LNCAP (cell line): ENCODE measurements around the gene TANC2.

Experiments used
- CTCF ChIP-seq: fragments of 450-650 bp; IDR thresholded peaks from 2 replicates; pipeline ENCODE4 v1.5.1; 2017; ENCODE audit warnings: mild to moderate bottlenecking

TANC2 gene

GRCh38 chr17:62927083-62927482 is 39.0 kb upstream of the TANC2 start:
- no peak for TF ChIP-seq CTCF

- TF ChIP-seq CTCF = no peak
Measured at GRCh38 chr17:62929320-62929719, 36.7 kb upstream of the TANC2 start.

GRCh38 chr17:62931101-62931500 is 34.9 kb upstream of the TANC2 start:
- TF ChIP-seq CTCF = no peak

GRCh38 chr17:62933501-62934385 is 32.3 kb upstream of the TANC2 start:
- TF ChIP-seq CTCF = no peak

DNA sequence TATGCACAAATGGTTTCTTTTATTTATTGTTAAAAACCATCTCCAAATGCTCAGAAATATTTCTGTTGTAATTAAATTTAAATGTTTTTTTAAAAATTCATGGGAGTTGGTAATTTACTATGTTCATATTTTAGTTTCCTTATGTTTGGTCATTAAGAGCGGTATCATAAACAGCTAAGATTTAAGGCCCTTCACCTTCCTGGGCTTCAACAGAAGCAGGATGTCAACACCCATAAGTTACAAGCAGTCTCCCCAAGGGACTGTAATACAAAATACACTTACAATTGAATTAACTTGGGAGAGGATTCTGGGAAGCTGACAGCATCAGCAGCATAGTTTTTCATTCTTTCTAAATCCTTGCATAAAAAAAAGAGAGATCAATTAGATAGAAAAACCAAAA is 30.9 kb upstream of the TANC2 start:
- no peak for TF ChIP-seq CTCF

- TF ChIP-seq CTCF = no peak
Measured at GRCh38 chr17:62935523-62935922, 30.5 kb upstream of the TANC2 start.

DNA sequence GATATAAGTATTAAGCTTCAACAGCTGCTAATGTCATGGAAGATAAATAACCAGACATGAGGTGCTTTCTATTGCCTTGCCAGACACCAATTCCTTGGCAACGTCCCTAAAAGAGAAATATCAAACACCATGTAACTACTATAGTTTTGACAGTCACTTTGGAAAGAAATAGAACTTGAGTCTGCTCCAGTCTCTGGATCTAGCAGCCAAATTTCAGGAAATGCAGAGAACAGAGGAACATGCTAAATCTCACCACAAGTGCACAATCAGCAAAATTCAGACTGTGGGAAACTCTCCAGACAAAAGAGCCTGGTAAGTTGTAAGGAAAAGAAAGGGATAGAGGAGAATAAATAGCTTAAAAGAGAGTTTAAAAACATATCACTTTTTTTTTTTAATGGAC is 28.4 kb upstream of the TANC2 start:
- no peak for TF ChIP-seq CTCF
